ENCODE measurements around the gene FGF4. TPM values are rescaled to one million over a fixed set of nuclear protein-coding genes. Genes with fewer than 3 reads are reported as not detected.

Gene FGF4
- total RNA-seq, 1 donor from 2014 or later: not detected

DNA sequence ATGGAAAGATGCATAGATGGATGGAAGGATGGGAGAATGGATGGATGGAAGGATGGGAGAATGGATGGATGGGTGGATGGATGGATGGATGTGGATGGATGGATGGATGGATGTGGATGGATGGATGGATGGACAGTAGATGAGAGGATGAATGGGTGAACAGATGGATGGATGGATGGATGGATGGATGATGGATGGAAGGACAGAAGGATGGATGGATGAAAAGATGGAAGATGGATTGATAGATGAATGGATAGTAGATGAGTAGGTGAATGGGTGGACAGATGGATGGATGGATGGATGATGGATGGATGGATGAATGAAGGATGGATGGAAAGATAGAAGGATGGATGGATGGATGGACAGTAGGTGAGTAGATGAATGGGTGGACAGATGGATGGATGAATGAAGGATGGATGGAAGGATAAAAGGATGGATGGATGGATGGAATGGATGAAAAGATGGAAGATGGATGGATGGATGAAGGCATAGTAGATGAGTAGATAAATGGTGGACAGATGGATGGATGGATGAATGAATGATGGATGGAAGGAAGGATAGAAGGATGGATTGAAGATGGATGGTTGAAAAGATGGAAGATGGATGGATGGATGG is 28.6 kb upstream of the FGF4 start:
- Histone ChIP-seq H3K27ac (replicated peaks) (no peak overlapping the region), H3K9me3 (replicated peaks) (peaks cover 5% of the 10 kb centered on the region), H3K36me3 (no peaks in the 10 kb centered on the region), H3K4me1 (peaks cover 5% of the 10 kb centered on the region), H3K27me3 (ENCODE audit: low read depth) (peaks cover 14% of the 10 kb centered on the region), H3K4me3 (no peak overlapping the region)
- TF ChIP-seq, protein P1, sequence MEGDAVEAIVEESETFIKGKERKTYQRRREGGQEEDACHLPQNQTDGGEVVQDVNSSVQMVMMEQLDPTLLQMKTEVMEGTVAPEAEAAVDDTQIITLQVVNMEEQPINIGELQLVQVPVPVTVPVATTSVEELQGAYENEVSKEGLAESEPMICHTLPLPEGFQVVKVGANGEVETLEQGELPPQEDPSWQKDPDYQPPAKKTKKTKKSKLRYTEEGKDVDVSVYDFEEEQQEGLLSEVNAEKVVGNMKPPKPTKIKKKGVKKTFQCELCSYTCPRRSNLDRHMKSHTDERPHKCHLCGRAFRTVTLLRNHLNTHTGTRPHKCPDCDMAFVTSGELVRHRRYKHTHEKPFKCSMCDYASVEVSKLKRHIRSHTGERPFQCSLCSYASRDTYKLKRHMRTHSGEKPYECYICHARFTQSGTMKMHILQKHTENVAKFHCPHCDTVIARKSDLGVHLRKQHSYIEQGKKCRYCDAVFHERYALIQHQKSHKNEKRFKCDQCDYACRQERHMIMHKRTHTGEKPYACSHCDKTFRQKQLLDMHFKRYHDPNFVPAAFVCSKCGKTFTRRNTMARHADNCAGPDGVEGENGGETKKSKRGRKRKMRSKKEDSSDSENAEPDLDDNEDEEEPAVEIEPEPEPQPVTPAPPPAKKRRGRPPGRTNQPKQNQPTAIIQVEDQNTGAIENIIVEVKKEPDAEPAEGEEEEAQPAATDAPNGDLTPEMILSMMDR (IDR thresholded peaks at IDR 0.05; ENCODE audit: borderline replicate concordance): no peak
- DNase-seq: no peak
- intact Hi-C loops (cut with micrococcal nuclease): no loop called here

DNA sequence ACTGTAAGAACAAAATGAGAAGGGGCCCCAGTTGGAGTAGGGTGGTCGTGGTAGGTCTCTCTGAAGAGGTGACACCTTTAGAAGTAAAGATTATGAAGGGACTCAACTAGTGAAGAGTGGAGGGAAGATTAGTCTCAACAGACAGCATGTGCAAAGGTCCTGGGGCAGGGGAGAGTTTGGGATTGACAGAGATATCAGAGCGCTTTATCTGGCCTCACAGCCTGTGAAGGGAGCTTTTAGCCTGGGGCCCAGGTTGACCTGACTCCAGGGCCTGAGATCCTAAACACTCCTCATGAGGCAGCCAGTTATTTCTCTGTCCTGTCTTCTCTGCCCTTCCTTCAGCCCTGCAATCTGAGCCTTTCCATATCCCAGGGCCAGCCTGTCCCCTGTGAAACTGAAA is 27.9 kb upstream of the FGF4 start:
- Histone ChIP-seq H3K4me3 (no peak overlapping the region), H3K27me3 (ENCODE audit: low read depth) (peaks cover 9% of the 10 kb centered on the region)
- intact Hi-C loops (cut with micrococcal nuclease): no loop called here

DNA sequence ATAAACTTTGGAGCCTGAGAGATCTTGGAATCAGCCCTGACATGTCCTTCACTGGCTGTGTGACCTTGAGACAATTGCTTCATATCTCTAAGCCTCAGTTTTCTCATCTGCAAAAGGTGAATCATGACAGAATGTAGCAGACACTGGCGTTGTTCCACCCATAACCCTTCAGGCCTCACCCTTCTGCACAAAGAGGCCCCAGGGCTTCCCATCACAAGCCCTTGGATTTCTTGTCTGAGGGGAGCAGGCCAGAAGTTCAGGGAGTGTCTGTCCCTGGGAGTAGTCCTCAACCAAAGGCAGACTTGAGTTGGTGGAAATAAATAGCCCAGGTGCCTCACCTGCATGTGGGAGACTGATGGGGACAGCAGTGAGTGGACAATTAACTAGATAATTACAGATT is 27.4 kb upstream of the FGF4 start:
- no peak for DNase-seq
- intact Hi-C loops (cut with micrococcal nuclease): no loop called here
- TF ChIP-seq, protein P1 (IDR thresholded peaks at IDR 0.05; ENCODE audit: borderline replicate concordance): no peak

More for the DNA sequence above, 27.9 kb upstream of the FGF4 start:
- TF ChIP-seq, protein P1 (IDR thresholded peaks at IDR 0.05; ENCODE audit: borderline replicate concordance): no peak
- Histone ChIP-seq H3K4me1 (peaks cover 5% of the 10 kb centered on the region), H3K9me3 (replicated peaks) (peaks cover 5% of the 10 kb centered on the region), H3K27ac (replicated peaks) (no peak overlapping the region), H3K36me3 (no peaks in the 10 kb centered on the region)
- DNase-seq: no peak

DNA sequence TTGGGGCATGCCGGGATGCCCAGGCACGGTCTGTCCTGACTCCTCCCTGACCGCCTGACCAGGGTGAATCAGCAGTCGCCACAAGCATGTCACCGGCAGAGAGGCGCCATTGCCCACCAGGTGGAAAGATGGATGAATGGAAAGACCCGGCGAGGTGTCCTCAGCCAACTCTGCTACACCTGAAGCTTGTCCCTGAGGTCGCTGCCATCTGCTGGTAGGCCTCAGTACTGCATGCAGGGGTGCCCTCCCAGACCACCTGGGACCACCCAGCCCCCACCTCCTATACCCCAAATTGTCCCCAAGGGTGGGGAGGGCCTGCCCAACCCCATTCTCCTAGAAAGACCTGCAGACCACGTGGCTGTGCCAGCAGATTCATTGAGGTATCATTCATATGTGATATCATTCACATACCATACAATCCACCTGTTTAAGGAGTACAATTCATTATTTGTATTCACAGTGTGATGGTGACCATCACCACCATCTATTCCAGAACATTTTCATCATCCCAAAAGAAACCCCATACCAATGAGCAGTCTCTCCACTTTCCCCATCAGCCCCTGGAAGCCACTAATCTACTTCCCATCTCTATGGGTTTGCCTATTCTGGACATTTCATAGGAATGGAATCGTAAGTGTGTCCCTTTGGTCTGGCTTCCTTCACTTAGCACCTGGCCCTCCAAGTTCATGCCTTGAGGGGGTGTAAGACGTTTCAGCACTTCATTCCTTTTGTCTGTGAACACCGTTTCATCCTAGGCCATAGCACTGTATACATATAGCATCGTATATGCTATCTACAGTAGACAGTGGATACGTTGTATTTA is 26.6 kb upstream of the FGF4 start:
- Histone ChIP-seq H3K4me1 (peaks cover 5% of the 10 kb centered on the region), H3K27ac (replicated peaks) (no peak overlapping the region), H3K36me3 (no peaks in the 10 kb centered on the region), H3K9me3 (replicated peaks) (peaks cover 5% of the 10 kb centered on the region), H3K27me3 (ENCODE audit: low read depth) (peaks cover 5% of the 10 kb centered on the region), H3K4me3 (no peak overlapping the region)
- DNase-seq: no peak
- intact Hi-C loops (cut with micrococcal nuclease): no loop called here
- TF ChIP-seq, protein P1 (IDR thresholded peaks at IDR 0.05; ENCODE audit: borderline replicate concordance): peak; percentile 67

More for the DNA sequence above, 27.4 kb upstream of the FGF4 start:
- H3K9me3 ChIP-seq (replicated peaks): peaks cover 5% of the 10 kb centered on the region
- peaks cover 5% of the 10 kb centered on the region for H3K4me1 ChIP-seq
- peaks cover 5% of the 10 kb centered on the region for H3K27me3 ChIP-seq (ENCODE audit: low read depth)
- H3K27ac ChIP-seq (replicated peaks): no peak overlapping the region
- no peaks in the 10 kb centered on the region for H3K36me3 ChIP-seq
- no peak overlapping the region for H3K4me3 ChIP-seq

DNA sequence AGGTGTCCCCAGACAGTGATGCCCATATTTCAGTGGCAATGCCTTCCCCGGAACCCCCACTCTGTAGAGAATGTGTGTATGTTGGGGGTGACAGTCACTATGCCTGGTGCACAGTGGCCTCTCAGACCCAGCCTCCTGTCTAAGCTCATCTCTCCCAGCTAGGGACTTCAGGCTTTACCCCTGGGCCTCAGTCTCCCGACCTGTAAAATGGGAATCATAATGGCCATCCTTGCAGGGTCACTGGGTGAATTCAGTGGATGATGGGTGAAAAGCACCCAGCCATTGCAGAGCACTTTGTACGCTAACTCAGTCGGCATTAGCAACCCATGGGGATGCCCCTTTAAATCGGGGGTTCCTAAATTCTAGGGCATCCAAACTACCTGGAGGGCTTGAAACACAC is 25.1 kb upstream of the FGF4 start:
- Histone ChIP-seq H3K9me3 (replicated peaks) (peaks cover 5% of the 10 kb centered on the region), H3K4me1 (peaks cover 5% of the 10 kb centered on the region), H3K27me3 (ENCODE audit: low read depth) (peaks cover 5% of the 10 kb centered on the region), H3K36me3 (no peaks in the 10 kb centered on the region), H3K27ac (replicated peaks) (no peak overlapping the region), H3K4me3 (no peak overlapping the region)
- no peak for DNase-seq
- intact Hi-C loops (cut with micrococcal nuclease): no loop called here
- TF ChIP-seq, protein P1 (IDR thresholded peaks at IDR 0.05; ENCODE audit: borderline replicate concordance): no peak
